GM12875 (cell line): ENCODE data around the gene AP3B1.
"Not testable (repeated sequence)": the region's sequence is repeated elsewhere in the genome, so short reads cannot be mapped to it uniquely, and the experiment has no call there.

Source experiments
- H3K4me3 ChIP-seq: one replicate; pipeline ENCODE4 v1.5.1; 2011; ENCODE audit warnings: low read depth, low read length, control low read depth
- CTCF ChIP-seq: IDR thresholded peaks from 2 replicates; pipeline ENCODE4 v1.5.1; 2011; ENCODE audit warnings: low read depth, mild to moderate bottlenecking, control low read depth, inconsistent platforms, low read length, moderate library complexity, borderline replicate concordance; ENCODE audit not compliant: insufficient read depth

Gene AP3B1

GRCh38 chr5:78215565-78215964 is 78.9 kb downstream of the AP3B1 start:
- no peak overlapping the region for H3K4me3 ChIP-seq
- no peak for TF ChIP-seq CTCF

GRCh38 chr5:78213799-78214198 is 80.7 kb downstream of the AP3B1 start:
- no peak for TF ChIP-seq CTCF
- H3K4me3 ChIP-seq, result no peak overlapping the region

GRCh38 chr5:78211052-78211451 is 83.4 kb downstream of the AP3B1 start:
- H3K4me3 ChIP-seq, result no peak overlapping the region
- TF ChIP-seq CTCF, result no peak

- TF ChIP-seq CTCF, result no peak
- H3K4me3 ChIP-seq, result no peak overlapping the region
These were observed 90.3 kb downstream of the AP3B1 start for GRCh38 chr5:78204241-78204640.

- TF ChIP-seq CTCF, result no peak
- H3K4me3 ChIP-seq, result no peak overlapping the region
These were observed 90.7 kb downstream of the AP3B1 start for GRCh38 chr5:78203815-78204214.

GRCh38 chr5:78190402-78190801 is 104.1 kb downstream of the AP3B1 start:
- TF ChIP-seq CTCF, result no peak
- no peak overlapping the region for H3K4me3 ChIP-seq

- H3K4me3 ChIP-seq, result not testable (repeated sequence)
These were observed 105.8 kb downstream of the AP3B1 start for GRCh38 chr5:78188681-78189080.

GRCh38 chr5:78187172-78187571 is 107.3 kb downstream of the AP3B1 start:
- H3K4me3 ChIP-seq, result no peak overlapping the region
- no peak for TF ChIP-seq CTCF
